Brain microvascular endothelial cell (primary cell): ENCODE data around the gene ZBTB40.

Experiments
- DNase-seq: peaks from one replicate; pipeline ENCODE4 v3.0.0-alpha.2; 2020
- H3K27ac ChIP-seq: fragments of 250-450 bp; sonication (Bioruptor Pico); 2 replicates; pipeline ENCODE4 v1.5.1; 2020; ENCODE audit warnings: mild to moderate bottlenecking, moderate library complexity
- H3K27me3 ChIP-seq: fragments of 250-450 bp; sonication (Bioruptor Pico); replicated peaks from 2 replicates; pipeline ENCODE4 v1.5.1; 2020; ENCODE audit warnings: mild to moderate bottlenecking
- H3K36me3 ChIP-seq: fragments of 250-450 bp; sonication (Bioruptor Pico); replicated peaks from 2 replicates; pipeline ENCODE4 v1.5.1; 2020; ENCODE audit warnings: mild to moderate bottlenecking
- H3K4me3 ChIP-seq: 2 replicates; pipeline ENCODE4 v1.5.1; 2011; ENCODE audit warnings: low read depth, mild to moderate bottlenecking, control low read depth, low read length, moderate library complexity
- in situ Hi-C: cut with HindIII; loops from 2 replicates; pipeline ENCODE4 v1.10.0; 2017; ENCODE audit warnings: low sequenced_read_pairs, low pct_ligation_motif_present
- TF ChIP-seq, protein P1 (sequence below): IDR thresholded peaks from 2 replicates; pipeline ENCODE4 v1.5.1; 2011; ENCODE audit warnings: low read depth, mild to moderate bottlenecking, moderate library complexity, low read length, control low read depth, inconsistent platforms; ENCODE audit errors: missing control alignments

Gene ZBTB40

DNA sequence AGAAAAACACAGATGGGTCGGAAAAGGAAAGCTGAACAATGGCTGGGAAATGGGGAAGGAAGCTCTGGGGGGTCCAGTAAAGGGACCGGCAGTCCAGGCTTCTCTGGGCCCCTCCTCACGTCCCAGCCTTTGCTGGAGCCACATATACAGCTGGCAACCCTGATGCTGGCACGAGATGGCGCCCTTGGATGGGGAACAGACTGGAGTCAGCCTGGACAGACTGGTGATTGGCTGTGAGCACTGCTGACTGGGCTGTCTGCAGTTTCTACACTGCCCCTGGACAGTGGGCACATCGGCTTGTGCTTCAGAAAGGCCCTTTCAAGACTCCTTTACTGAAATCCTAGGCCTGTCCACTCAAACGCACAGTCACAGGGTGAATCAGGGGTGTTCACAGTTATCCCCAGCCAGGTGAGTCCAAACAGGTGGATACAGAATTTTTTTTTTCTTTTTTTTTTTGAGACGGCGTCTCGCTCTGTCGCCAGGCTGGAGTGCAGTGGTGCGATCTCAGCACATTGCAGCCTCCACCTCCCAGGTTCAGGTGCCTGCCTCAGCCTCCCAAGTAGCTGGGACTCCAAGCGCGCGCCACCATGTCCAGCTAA, 31.1 kb upstream of the ZBTB40 start:
- in situ Hi-C loops = no loop called here
- TF ChIP-seq, protein P1, sequence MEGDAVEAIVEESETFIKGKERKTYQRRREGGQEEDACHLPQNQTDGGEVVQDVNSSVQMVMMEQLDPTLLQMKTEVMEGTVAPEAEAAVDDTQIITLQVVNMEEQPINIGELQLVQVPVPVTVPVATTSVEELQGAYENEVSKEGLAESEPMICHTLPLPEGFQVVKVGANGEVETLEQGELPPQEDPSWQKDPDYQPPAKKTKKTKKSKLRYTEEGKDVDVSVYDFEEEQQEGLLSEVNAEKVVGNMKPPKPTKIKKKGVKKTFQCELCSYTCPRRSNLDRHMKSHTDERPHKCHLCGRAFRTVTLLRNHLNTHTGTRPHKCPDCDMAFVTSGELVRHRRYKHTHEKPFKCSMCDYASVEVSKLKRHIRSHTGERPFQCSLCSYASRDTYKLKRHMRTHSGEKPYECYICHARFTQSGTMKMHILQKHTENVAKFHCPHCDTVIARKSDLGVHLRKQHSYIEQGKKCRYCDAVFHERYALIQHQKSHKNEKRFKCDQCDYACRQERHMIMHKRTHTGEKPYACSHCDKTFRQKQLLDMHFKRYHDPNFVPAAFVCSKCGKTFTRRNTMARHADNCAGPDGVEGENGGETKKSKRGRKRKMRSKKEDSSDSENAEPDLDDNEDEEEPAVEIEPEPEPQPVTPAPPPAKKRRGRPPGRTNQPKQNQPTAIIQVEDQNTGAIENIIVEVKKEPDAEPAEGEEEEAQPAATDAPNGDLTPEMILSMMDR = peak; percentile 89
- no peaks in the 10 kb centered on the region for H3K36me3 ChIP-seq
- no peaks in the 10 kb centered on the region for H3K27me3 ChIP-seq
- peak; percentile 84 for DNase-seq
- no peak overlapping the region for H3K27ac ChIP-seq
- no peak overlapping the region for H3K4me3 ChIP-seq

DNA sequence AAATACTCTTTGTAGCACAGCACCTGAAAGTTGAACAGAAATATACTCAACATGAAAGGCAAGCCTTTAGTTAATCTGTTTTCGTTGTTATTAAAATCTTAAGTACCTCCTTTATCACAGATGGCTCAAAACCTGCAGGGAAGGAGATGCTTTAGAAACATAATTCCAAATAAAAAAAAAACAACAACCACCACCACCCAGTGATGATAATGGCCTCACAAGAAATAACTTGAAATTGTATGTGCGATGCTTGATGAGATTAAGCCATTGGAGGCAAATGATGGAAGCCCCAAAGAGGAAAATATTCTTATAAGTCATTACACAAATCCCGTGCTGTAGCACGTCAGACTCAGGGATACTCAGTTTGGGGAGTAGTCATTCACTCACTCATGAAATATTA, 24.9 kb upstream of the ZBTB40 start:
- no peaks in the 10 kb centered on the region for H3K27me3 ChIP-seq
- no peak overlapping the region for H3K4me3 ChIP-seq
- DNase-seq = no peak
- H3K36me3 ChIP-seq = no peaks in the 10 kb centered on the region
- TF ChIP-seq, protein P1 = no peak
- in situ Hi-C loops = no loop called here
- H3K27ac ChIP-seq = no peak overlapping the region

DNA sequence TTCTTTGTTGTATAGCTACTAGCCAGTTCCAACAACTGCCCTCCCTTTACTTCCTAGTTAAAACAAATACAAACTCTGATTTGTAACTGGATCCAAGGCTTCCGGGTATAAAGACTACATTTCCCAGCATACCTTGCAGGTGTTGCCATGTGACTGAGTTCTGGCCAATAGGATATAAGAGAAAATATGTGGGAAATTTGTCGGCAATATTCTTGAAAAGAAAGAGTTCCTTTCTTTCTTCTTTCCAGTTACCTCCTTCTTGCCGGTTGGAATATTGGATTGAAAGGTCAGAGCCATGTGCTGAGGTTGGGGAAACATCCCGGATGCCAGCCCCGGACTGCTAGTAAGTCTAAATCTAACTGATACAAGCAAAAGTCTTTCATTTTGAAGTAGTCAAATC, 23.0 kb upstream of the ZBTB40 start:
- no peaks in the 10 kb centered on the region for H3K27me3 ChIP-seq
- H3K27ac ChIP-seq = no peak overlapping the region
- TF ChIP-seq, protein P1 = no peak
- H3K4me3 ChIP-seq = peak overlapping the region; percentile 47
- in situ Hi-C loops = no loop called here
- peak; percentile 51 for DNase-seq
- no peaks in the 10 kb centered on the region for H3K36me3 ChIP-seq

DNA sequence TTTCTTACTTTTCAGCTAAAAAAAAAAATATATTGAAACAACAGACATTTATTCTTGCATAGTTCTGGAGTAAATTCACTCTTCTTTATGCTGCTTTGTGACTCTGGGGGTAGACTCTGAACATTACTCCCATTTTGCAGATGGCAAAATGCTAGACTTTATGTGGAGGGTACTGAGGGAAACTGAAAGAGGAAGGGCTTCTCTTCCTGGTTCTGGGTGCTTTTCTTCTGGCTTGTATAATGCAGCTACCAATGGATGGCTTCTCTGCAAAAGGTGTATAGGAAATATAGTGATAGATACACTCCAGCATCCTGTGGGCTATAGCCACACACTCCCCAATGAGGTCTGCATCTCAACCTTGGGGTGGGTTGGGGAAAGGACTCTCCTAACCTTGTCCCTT, 19.7 kb upstream of the ZBTB40 start:
- no peaks in the 10 kb centered on the region for H3K27me3 ChIP-seq
- in situ Hi-C loops = no loop called here
- TF ChIP-seq, protein P1 = no peak
- no peak for DNase-seq
- H3K36me3 ChIP-seq = no peaks in the 10 kb centered on the region
- no peak overlapping the region for H3K4me3 ChIP-seq
- H3K27ac ChIP-seq = no peak overlapping the region

DNA sequence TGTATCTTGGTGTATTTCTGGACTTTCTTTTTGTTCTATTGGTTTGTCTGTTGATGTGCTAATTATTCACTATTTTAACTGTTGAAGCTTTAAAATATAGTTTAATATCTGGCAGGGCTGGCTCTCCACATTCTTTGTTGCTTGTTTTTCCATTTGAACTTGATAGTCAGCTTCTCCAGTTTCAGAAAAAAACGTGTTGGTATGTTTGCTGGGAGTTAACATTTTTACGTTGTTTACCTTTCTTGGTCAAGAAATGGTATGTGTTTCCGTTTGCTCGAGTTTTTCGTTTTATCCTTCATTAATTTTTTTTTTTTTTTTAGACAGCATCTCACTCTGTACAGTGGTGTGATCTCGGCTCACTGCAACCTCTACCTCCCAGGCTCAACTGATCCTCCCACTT, 16.9 kb upstream of the ZBTB40 start:
- no peak for DNase-seq
- Histone ChIP-seq H3K4me3 (no peak overlapping the region), H3K27me3 (no peaks in the 10 kb centered on the region), H3K27ac (no peak overlapping the region), H3K36me3 (no peaks in the 10 kb centered on the region)
- in situ Hi-C loops = no loop called here
- TF ChIP-seq, protein P1 = no peak

DNA sequence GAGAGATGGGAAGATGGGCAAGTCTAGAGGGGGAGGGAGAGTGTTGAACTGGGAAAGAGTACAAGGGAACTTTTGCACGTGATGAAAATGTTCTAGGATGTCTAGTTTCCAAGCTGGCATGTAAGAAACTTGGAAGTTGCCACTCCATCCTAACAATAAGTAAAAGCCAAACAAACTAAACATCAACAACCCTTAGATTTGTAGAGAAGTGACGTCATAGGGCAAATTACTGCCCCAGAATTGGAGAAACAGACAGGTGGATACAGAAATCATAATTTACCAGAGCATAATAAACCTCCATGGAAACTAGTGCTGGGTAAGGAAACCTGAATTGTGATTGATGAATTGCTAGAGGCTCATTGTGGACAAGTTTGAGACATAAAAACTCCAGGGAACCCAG, 14.7 kb upstream of the ZBTB40 start:
- in situ Hi-C loops = no loop called here
- TF ChIP-seq, protein P1 = no peak
- no peaks in the 10 kb centered on the region for H3K36me3 ChIP-seq
- no peaks in the 10 kb centered on the region for H3K27me3 ChIP-seq
- no peak for DNase-seq
- no peak overlapping the region for H3K27ac ChIP-seq
- H3K4me3 ChIP-seq = no peak overlapping the region
